ENCODE data around the gene CCDC97.

Gene CCDC97

DNA sequence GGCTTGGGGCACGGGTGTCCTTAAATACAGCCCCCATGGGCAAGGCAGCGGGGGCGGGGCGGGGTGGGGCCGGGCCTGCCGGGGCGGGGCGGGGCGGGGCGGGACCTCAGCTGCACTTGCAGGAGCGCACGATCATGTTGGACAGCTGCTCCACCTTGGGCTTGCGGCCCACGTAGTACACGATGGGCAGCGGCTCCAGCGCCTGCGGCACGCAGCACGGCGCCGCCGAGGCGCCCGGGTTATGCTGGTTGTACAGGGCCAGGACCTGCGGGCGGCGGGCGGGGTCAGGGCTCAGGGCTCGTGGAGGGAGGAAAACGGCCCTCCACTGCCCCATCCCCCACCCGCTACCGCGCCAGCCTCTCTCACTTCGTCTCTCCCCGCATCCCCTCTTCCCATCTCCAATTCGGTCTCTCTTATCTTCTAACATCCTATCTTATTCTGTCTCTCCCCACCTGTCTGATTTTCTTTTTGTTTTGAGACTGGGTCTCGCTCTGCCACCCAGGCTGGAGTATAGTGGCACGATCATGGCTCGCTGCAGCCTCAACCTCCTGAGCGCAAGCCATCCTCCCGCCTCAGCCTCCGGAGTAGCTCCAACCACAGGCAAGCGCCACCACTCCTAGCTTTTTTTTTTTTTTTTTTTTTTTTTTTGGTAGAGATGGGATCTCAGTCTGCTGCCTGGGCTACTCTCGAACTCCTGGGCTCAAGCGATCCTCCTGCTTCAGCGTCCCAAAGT lies 21.1 kb downstream of the CCDC97 start:
- Histone ChIP-seq H3K9me3 (ENCODE audit: severe bottlenecking) (no peaks in the 10 kb centered on the region), H3K4me3 (ENCODE audit: low read depth, low read length) (no peak overlapping the region), H3K27ac (no peak overlapping the region), H3K36me3 (no peaks in the 10 kb centered on the region; the same call in 1 of the 2 replicates), H3K27me3 (ENCODE audit: insufficient read depth, low read depth, severe bottlenecking) (no peaks in the 10 kb centered on the region)
- TF ChIP-seq, protein P1, sequence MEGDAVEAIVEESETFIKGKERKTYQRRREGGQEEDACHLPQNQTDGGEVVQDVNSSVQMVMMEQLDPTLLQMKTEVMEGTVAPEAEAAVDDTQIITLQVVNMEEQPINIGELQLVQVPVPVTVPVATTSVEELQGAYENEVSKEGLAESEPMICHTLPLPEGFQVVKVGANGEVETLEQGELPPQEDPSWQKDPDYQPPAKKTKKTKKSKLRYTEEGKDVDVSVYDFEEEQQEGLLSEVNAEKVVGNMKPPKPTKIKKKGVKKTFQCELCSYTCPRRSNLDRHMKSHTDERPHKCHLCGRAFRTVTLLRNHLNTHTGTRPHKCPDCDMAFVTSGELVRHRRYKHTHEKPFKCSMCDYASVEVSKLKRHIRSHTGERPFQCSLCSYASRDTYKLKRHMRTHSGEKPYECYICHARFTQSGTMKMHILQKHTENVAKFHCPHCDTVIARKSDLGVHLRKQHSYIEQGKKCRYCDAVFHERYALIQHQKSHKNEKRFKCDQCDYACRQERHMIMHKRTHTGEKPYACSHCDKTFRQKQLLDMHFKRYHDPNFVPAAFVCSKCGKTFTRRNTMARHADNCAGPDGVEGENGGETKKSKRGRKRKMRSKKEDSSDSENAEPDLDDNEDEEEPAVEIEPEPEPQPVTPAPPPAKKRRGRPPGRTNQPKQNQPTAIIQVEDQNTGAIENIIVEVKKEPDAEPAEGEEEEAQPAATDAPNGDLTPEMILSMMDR (IDR thresholded peaks at IDR 0.05; ENCODE audit: low read depth, low read length), result no peak
- no peak for DNase-seq

DNA sequence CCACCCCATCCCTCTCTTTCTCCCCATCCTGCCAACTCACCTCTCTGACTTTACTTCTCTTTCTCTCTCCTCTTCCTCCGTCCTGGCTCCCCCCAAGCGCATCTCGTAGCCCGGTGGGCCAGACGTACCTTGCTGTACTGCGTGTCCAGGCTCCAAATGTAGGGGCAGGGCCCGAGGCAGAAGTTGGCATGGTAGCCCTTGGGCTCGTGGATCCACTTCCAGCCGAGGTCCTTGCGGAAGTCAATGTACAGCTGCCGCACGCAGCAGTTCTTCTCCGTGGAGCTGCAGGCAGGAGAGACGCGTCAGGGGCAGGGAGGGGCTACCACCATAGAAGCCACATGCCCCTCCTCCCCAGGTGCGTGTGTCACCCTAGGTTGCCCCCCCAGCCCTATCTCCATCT lies 22.0 kb downstream of the CCDC97 start:
- H3K27me3 ChIP-seq (ENCODE audit: insufficient read depth, low read depth, severe bottlenecking), result no peaks in the 10 kb centered on the region
- TF ChIP-seq, protein P1 (IDR thresholded peaks at IDR 0.05; ENCODE audit: low read depth, low read length), result no peak
- no peak for DNase-seq
- H3K36me3 ChIP-seq, result no peaks in the 10 kb centered on the region
- H3K9me3 ChIP-seq (ENCODE audit: severe bottlenecking), result no peaks in the 10 kb centered on the region
- no peak overlapping the region for H3K27ac ChIP-seq
- H3K4me3 ChIP-seq (ENCODE audit: low read depth, low read length), result no peak overlapping the region

DNA sequence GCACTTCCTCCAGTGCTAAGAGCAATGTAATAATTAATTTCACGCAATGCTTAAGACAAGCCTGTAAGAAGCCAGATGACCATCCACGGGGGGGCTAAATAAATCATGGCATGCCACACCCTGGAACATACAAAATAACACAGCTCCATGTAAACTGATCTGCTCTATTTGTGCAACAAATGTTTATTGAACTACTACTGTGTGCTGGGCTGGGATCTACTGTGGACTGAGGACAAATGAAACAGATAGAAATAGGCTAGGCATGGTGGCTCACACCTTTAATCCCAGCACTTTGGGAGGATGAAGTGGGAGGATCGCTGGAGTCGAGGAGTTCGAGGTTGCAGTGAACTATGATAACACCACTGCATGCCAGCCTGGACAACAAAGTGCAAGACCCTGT lies 22.5 kb downstream of the CCDC97 start:
- Histone ChIP-seq H3K27me3 (ENCODE audit: insufficient read depth, low read depth, severe bottlenecking) (no peaks in the 10 kb centered on the region), H3K4me3 (ENCODE audit: low read depth, low read length) (no peak overlapping the region), H3K36me3 (no peaks in the 10 kb centered on the region), H3K27ac (no peak overlapping the region), H3K9me3 (ENCODE audit: severe bottlenecking) (no peaks in the 10 kb centered on the region)
- TF ChIP-seq, protein P1 (IDR thresholded peaks at IDR 0.05; ENCODE audit: low read depth, low read length), result no peak
- no peak for DNase-seq

DNA sequence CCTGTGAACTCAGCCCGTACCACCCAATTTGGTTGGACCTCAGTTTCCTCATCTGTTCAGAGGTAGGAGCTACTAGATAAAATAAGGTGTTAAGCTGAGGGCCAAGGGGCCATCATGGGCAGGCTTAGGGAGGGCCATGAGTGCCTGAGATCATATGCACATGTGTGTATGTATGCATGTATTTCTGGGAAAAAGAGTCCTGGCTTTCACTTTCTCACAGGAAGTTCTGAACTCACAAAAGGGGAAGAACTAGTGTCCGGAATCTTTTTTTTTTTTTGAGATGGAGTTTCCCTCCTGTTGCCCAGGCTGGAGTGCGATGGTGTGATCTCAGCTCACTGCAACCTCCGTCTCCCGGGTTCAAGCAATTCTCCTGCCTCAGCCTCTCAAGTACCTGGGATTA lies 24.8 kb downstream of the CCDC97 start:
- Histone ChIP-seq H3K27ac (no peak overlapping the region), H3K27me3 (ENCODE audit: insufficient read depth, low read depth, severe bottlenecking) (no peaks in the 10 kb centered on the region), H3K9me3 (ENCODE audit: severe bottlenecking) (no peaks in the 10 kb centered on the region), H3K4me3 (ENCODE audit: low read depth, low read length) (no peak overlapping the region), H3K36me3 (no peaks in the 10 kb centered on the region)
- no peak for DNase-seq
- TF ChIP-seq, protein P1 (IDR thresholded peaks at IDR 0.05; ENCODE audit: low read depth, low read length), result no peak

DNA sequence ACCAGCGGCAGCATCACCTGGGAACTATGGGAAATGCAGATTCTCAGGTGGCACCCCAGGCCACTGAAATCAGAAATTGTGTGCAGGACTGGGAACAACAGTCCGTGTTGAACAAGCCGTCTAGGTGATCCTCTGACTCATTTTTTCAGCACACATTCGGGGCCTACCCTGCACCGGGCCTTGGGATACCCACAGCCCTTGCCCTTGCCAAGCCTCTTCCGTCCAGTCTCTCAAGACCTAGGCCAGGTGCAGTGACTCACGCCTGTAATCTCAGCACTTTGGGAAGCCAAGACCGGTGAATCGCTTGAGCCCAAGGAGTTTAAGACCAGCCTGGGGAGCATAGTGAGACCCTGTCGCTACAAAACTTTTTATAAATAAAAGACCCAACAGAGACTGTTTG lies 25.5 kb downstream of the CCDC97 start:
- H3K4me3 ChIP-seq (ENCODE audit: low read depth, low read length), result no peak overlapping the region
- H3K27ac ChIP-seq, result no peak overlapping the region
- H3K27me3 ChIP-seq (ENCODE audit: insufficient read depth, low read depth, severe bottlenecking), result no peaks in the 10 kb centered on the region
- no peaks in the 10 kb centered on the region for H3K9me3 ChIP-seq (ENCODE audit: severe bottlenecking)
- no peaks in the 10 kb centered on the region for H3K36me3 ChIP-seq
- no peak for DNase-seq
- TF ChIP-seq, protein P1 (IDR thresholded peaks at IDR 0.05; ENCODE audit: low read depth, low read length), result no peak

DNA sequence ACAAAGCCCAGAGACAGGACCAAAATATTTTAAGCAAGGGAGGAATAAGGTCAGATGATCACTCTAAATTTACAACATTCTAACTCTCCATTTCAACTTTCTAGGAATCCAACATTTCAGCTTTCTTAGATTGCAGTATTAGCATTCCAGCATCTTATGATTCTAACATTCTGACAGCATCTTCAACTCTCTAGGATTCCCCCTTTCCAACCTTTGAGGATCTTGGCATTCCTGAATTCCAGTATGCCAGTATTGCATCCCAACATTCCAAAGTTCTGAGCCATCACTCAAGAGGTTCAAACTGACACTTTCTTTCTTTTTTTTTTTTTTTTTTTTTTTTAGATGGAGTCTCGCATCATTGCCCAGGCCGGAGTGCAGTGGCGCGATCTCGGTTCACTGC lies 30.0 kb downstream of the CCDC97 start:
- no peak for DNase-seq
- Histone ChIP-seq H3K9me3 (ENCODE audit: severe bottlenecking) (no peaks in the 10 kb centered on the region), H3K27ac (no peak overlapping the region), H3K27me3 (ENCODE audit: insufficient read depth, low read depth, severe bottlenecking) (no peaks in the 10 kb centered on the region), H3K4me3 (ENCODE audit: low read depth, low read length) (no peak overlapping the region), H3K36me3 (no peaks in the 10 kb centered on the region)
- TF ChIP-seq, protein P1 (IDR thresholded peaks at IDR 0.05; ENCODE audit: low read depth, low read length), result no peak
